ENCODE data around the gene NCOR2.
A peak's percentile ranks its signal among the peaks of the same experiment; 100 is the strongest.

Gene NCOR2

DNA sequence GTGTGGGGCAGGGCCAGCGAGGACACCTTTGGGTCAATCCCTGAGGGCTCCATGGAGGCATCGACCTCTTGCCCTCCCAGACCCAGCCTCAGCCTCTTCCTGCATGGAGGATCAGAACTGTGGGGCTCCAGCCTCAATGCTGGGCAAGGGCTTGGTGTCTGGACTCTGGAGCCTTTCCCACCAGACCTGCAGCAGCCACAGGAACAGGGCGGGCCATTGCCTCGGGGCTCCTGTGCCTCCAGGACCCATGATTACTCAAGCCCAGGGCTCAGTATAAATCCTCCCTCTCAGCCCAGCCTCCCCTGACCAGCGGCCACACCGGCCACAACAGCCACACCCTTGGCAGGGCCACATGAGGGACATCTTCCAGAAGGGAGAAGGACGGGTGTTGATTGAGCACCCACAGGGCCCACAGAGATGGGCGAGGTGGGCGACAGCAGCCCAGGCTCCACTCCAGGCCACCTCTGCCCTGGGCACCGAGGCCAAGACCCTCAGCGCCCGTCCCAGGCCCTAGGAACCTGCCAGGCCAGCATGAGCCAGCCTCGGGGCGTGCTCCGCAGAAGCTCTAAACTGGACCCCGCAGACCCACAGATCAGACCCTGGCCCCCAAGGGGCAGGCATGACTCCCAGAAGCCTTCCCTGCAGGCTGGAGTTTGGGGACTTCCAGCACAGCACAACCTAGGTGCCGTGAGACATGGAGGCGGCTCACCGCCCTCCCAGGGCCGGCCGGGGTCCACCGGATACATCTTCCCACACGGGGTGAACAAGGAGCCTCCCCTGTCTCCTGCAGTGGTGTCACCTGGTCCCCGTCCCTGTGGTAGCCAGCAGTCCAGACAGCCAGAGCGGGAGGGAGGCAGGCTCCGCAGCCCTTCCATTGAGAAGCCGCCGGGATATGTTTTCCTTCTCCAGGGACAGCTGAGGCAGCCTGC is 25.1 kb downstream of the NCOR2 start:
- no peak overlapping the region for H3K4me3 ChIP-seq (ENCODE audit: low read length)
- TF ChIP-seq, protein P1, sequence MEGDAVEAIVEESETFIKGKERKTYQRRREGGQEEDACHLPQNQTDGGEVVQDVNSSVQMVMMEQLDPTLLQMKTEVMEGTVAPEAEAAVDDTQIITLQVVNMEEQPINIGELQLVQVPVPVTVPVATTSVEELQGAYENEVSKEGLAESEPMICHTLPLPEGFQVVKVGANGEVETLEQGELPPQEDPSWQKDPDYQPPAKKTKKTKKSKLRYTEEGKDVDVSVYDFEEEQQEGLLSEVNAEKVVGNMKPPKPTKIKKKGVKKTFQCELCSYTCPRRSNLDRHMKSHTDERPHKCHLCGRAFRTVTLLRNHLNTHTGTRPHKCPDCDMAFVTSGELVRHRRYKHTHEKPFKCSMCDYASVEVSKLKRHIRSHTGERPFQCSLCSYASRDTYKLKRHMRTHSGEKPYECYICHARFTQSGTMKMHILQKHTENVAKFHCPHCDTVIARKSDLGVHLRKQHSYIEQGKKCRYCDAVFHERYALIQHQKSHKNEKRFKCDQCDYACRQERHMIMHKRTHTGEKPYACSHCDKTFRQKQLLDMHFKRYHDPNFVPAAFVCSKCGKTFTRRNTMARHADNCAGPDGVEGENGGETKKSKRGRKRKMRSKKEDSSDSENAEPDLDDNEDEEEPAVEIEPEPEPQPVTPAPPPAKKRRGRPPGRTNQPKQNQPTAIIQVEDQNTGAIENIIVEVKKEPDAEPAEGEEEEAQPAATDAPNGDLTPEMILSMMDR (conservative IDR thresholded peaks at IDR 0.05; ENCODE audit: low read length), result no peak
- no peak for DNase-seq (ENCODE audit: low read depth)

DNA sequence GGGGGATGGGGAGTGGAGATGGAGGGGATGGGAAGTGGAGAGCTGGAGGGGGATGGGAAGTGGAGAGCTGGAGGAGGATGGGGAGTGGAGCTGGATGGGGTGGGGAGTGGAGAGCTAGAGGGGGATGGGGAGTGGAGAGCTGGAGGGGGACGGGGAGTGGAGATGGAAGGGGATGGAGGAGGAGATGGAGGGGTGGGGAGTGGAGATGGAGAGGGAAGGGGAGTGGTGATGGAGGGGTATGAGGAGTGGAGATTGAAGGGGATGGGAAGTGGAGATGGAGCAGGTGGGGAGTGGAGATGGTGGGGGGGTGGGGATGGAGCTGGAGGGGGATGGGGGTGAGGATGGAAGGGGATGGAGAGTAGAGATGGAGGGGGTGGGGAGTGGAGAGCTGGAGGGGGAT is 26.1 kb downstream of the NCOR2 start:
- no peak overlapping the region for H3K4me3 ChIP-seq (ENCODE audit: low read length)
- DNase-seq (ENCODE audit: low read depth), result no peak
- TF ChIP-seq, protein P1 (conservative IDR thresholded peaks at IDR 0.05; ENCODE audit: low read length), result no peak

DNA sequence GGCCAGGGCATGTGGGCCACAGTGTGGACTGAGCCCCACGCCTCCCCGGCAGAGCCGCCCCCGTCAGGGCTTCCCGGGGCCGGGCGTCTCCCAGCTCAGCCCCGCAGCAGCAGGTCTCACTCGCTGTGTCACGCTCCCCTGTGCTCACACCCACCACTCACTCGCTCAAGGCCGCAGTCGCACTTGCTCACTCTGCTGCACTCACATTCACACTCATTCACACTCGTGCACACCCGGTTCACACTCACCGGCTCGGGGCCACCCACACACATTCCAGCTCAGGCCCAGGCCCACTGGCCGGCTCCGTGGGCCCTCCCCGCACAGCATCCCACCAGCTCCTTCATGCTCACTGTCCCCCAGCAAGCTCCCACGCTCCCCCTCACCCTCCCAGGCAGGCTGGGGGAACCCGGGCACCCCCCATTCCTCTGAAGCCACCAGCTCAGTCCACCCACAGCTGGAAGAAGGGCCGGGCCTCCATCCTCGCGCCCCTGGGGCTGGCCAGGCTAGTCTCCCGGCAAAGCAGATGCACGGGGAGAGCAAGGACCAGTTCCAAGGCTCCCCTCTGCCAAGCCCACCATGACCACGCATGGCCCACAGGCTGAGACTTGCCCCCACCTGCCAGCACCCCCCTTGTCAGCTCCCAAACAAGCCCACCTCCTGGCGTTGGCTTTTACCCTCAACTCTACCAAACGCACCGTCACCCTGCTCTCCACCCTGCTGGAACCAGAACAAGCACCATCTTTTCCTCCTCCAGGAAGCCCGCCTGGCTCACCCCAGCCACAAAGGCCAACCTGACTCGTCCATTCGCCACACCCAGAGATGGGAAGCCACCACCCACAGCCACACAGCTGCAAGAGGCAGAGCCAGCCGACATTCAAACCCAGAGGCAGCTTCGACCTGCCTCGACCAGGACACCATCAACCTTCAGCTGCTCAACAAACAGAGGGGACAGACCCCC is 28.0 kb downstream of the NCOR2 start:
- DNase-seq (ENCODE audit: low read depth), result no peak
- TF ChIP-seq, protein P1 (conservative IDR thresholded peaks at IDR 0.05; ENCODE audit: low read length), result no peak
- no peak overlapping the region for H3K4me3 ChIP-seq (ENCODE audit: low read length)

DNA sequence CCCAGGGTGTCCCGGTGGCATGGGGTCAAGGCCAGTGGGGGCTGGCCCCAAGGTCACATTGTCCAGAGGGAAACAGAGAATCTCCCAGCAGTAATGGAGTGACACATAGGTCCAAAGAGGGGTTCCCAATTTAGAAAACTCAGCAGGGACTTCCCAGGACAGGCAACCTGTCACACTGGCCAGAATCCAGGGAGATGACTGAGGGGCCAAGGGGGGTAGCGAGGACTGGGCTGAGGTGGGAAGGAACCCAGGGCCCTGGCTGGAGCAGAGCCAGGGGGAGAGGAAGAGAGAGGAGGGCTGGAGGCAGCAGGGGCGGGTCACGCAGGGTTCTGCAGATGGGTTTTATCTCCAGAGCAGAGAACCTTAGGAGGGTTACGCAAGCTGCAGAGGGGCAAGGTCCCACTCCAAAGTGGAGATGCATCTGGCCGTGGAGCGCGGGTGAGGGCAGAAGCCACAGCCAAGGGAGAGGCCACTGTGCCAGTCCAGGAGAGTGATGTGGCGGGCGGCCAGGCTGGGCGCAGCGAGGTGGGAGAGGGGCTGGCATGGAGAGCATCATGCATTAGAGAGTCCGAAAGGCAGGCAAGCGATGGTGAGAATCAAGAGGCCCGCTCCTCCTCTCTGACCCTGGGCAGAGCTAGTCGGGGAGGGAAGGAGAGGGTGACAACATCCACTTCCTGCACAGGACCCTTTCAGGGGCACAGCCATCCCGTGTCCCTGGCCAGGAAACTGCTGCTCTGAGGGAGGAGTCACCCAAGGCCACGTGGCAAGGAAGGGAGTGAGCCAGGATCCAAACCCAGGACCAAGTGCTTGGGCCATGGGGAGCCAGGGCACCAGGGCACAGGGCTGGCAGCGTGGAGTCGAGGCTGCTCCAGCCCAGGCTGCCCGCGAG is 29.0 kb downstream of the NCOR2 start:
- DNase-seq (ENCODE audit: low read depth), result no peak
- TF ChIP-seq, protein P1 (conservative IDR thresholded peaks at IDR 0.05; ENCODE audit: low read length), result no peak
- H3K4me3 ChIP-seq (ENCODE audit: low read length), result no peak overlapping the region

DNA sequence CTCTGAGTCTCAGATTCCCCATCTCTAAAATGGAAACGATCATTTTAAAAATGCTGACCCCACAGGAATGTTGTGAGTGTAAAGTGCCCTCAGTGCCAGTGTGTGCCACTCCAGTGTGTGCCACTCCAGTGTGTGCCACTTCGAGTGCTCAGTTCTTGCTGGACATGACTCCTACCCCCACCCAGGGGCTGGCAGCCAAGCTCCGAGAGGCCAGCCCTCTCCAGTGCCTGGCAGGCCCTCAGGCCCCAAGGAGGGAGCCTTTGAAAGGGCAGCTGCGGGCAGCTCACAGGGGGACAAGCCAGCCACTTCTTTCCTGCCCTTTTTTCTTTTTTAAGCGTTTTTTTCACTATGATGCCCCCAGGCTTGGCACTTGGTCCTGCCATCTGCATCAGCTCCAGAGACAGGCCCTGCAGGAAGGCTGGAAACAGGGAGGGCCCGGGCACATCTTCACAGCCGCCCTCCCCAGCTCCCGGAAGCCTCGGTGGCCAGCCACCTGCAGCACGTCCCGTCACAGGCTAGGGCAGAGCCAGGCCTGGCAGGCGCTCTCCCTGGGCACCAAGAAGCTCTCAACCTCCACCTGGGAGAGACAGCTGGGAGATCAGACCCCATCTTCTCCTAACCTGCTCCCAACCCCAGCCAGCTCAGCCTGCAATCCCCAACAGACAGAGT is 29.8 kb downstream of the NCOR2 start:
- TF ChIP-seq, protein P1 (conservative IDR thresholded peaks at IDR 0.05; ENCODE audit: low read length), result no peak
- no peak for DNase-seq (ENCODE audit: low read depth)
- no peak overlapping the region for H3K4me3 ChIP-seq (ENCODE audit: low read length)

DNA sequence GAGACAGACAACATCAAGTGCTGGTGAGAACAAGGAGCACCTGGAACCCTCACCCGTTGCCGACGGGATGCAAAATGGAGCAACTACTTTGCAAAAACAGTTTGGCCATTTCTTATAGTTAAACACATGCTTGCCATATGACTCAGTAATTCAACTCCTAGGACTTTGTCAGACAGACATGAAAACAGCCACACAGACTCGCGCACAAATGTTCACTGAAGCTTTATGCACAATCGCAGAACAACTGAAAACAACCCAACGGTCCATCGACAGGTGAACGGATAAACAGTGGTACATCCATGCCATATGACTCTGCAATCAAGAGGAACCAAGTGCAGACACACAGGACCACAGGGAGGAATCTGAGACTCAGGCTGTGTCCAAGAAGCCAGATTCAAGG is 30.8 kb downstream of the NCOR2 start:
- DNase-seq (ENCODE audit: low read depth), result peak; percentile 64
- TF ChIP-seq, protein P1 (conservative IDR thresholded peaks at IDR 0.05; ENCODE audit: low read length), result no peak
- no peak overlapping the region for H3K4me3 ChIP-seq (ENCODE audit: low read length)

Data from AG10803 (cell line).